Measurements from ENCODE around the gene SNRNP48. TPM values are rescaled to one million over a fixed set of nuclear protein-coding genes. Genes with fewer than 3 reads are reported as not detected.

SNRNP48 gene
- total and polyA plus RNA-seq, 10 of the 15 experiments (the other 5 are each of a cell fraction or from before 2014, with no cell fraction given), result 3.2 to 14.4 (median 8.9) TPM

DNA sequence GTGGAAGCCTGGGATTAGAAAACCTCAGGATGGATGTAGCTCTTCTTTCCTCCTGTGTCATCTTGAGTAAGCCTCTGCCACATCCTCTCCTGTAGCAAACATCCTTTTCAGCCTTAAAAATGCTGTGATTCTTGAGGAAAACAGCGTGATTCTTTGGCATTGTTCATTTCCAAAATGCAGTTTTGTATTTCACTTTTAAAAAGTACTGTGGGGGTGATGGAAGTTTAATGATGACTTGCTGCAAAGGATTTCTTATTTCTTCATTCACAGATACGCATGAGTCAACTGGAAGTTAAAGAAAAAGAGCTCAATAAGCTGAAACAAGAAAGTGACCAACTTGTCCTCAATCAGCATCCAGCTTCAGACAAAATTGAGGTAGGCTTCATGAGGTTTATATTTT, 23.9 kb upstream of the SNRNP48 start:
- CTCF ChIA-PET, result interaction anchor here (1.2 kb wide), 1 partner anchor 32 kb away, joined by 3 read pairs; no protein-coding TSS in a partner anchor

More for the DNA sequence above, 23.9 kb upstream of the SNRNP48 start:
- DNase-seq (ENCODE audit: low read depth, low spot score) (no peak), FAIRE-seq (no peak), ATAC-seq (no peak)
- H3K4me1 ChIP-seq (ENCODE audit: control insufficient read depth, insufficient read depth, low read length), result no peaks in the 10 kb centered on the region
- no peaks in the 10 kb centered on the region for H3K79me2 ChIP-seq (ENCODE audit: control insufficient read depth, insufficient read depth, low read length)
- SMC1A ChIA-PET (ENCODE audit: uncharacterized antibody, unreplicated experiment), result no interaction called here
- POLR2A ChIA-PET, result no interaction called here
- RAD21 ChIA-PET (ENCODE audit: unreplicated experiment), result no interaction called here
- intact Hi-C loops (cut with micrococcal nuclease; ENCODE audit: unreplicated experiment) (no loop called here), in situ Hi-C loops (cut with MboI) (no loop called here)
- H3K4me2 ChIP-seq (ENCODE audit: control insufficient read depth, insufficient read depth), result no peak overlapping the region
- no peaks in the 10 kb centered on the region for H3K9me3 ChIP-seq (replicated peaks; ENCODE audit: control insufficient read depth, insufficient read depth, low read length)
- no peaks in the 10 kb centered on the region for H4K20me1 ChIP-seq (ENCODE audit: control insufficient read depth, insufficient read depth)
- H2AFZ ChIP-seq (ENCODE audit: control insufficient read depth, low read depth, low read length), result no peak overlapping the region
- H3K9ac ChIP-seq (ENCODE audit: control insufficient read depth, insufficient read depth, low read length), result no peak overlapping the region
- 29% methylated on average over 2 of the region's 2 CpGs for WGBS (ENCODE audit: insufficient coverage, insufficient replicate concordance, low lambda C conversion rate, missing lambda C conversion rate)
- H3K27me3 ChIP-seq (replicated peaks in 1 of 2; ENCODE audit: control insufficient read depth in 2 of 2, insufficient read depth in 2 of 2, low read length in 1 of 2), result peaks cover 0 to 3% of the 10 kb centered on the region in 2 experiments; a peak in 2 of 4 replicates
- no TSS peak for BruUV-seq (replicated peaks)
- TF ChIP-seq HDGF (IDR thresholded peaks at IDR 0.05), result no peak
- TF ChIP-seq SMAD5 (IDR thresholded peaks at IDR 0.05; ENCODE audit: low read depth), result no peak
- no peak for TF ChIP-seq IRF4 (IDR thresholded peaks at IDR 0.05; ENCODE audit: low read depth, low read length)
- no peak for TF ChIP-seq KAT2A (conservative IDR thresholded peaks at IDR 0.05; ENCODE audit: control insufficient read depth, low read depth, low read length)
- TF ChIP-seq TBL1XR1 (IDR thresholded peaks at IDR 0.05; ENCODE audit: low read depth, low read length), result no peak
- no peak for TF ChIP-seq RAD21 (IDR thresholded peaks at IDR 0.05; ENCODE audit: insufficient read depth, low read depth, low read length)
- no peak for TF ChIP-seq ZNF207 (IDR thresholded peaks at IDR 0.05; ENCODE audit: borderline replicate concordance)
- TF ChIP-seq, protein P1, sequence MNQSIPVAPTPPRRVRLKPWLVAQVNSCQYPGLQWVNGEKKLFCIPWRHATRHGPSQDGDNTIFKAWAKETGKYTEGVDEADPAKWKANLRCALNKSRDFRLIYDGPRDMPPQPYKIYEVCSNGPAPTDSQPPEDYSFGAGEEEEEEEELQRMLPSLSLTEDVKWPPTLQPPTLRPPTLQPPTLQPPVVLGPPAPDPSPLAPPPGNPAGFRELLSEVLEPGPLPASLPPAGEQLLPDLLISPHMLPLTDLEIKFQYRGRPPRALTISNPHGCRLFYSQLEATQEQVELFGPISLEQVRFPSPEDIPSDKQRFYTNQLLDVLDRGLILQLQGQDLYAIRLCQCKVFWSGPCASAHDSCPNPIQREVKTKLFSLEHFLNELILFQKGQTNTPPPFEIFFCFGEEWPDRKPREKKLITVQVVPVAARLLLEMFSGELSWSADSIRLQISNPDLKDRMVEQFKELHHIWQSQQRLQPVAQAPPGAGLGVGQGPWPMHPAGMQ (IDR thresholded peaks at IDR 0.05; ENCODE audit: borderline replicate concordance), result no peak
- TF ChIP-seq, protein P2, sequence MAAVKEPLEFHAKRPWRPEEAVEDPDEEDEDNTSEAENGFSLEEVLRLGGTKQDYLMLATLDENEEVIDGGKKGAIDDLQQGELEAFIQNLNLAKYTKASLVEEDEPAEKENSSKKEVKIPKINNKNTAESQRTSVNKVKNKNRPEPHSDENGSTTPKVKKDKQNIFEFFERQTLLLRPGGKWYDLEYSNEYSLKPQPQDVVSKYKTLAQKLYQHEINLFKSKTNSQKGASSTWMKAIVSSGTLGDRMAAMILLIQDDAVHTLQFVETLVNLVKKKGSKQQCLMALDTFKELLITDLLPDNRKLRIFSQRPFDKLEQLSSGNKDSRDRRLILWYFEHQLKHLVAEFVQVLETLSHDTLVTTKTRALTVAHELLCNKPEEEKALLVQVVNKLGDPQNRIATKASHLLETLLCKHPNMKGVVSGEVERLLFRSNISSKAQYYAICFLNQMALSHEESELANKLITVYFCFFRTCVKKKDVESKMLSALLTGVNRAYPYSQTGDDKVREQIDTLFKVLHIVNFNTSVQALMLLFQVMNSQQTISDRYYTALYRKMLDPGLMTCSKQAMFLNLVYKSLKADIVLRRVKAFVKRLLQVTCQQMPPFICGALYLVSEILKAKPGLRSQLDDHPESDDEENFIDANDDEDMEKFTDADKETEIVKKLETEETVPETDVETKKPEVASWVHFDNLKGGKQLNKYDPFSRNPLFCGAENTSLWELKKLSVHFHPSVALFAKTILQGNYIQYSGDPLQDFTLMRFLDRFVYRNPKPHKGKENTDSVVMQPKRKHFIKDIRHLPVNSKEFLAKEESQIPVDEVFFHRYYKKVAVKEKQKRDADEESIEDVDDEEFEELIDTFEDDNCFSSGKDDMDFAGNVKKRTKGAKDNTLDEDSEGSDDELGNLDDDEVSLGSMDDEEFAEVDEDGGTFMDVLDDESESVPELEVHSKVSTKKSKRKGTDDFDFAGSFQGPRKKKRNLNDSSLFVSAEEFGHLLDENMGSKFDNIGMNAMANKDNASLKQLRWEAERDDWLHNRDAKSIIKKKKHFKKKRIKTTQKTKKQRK (IDR thresholded peaks at IDR 0.05; ENCODE audit: low read depth, low read length), result no peak
- no peak for TF ChIP-seq SREBF2 (IDR thresholded peaks at IDR 0.05; ENCODE audit: low read length)
- TF ChIP-seq SUZ12 (IDR thresholded peaks at IDR 0.05; ENCODE audit: unreplicated experiment), result no peak
- TF ChIP-seq HDAC6 (IDR thresholded peaks at IDR 0.05; ENCODE audit: unreplicated experiment), result no peak
- TF ChIP-seq IKZF2 (IDR thresholded peaks at IDR 0.05), result no peak
- TF ChIP-seq IKZF1 (conservative IDR thresholded peaks at IDR 0.05), result no peak
- no peak for TF ChIP-seq CBX5 (IDR thresholded peaks at IDR 0.05; ENCODE audit: low read depth)
- TF ChIP-seq, protein P3, sequence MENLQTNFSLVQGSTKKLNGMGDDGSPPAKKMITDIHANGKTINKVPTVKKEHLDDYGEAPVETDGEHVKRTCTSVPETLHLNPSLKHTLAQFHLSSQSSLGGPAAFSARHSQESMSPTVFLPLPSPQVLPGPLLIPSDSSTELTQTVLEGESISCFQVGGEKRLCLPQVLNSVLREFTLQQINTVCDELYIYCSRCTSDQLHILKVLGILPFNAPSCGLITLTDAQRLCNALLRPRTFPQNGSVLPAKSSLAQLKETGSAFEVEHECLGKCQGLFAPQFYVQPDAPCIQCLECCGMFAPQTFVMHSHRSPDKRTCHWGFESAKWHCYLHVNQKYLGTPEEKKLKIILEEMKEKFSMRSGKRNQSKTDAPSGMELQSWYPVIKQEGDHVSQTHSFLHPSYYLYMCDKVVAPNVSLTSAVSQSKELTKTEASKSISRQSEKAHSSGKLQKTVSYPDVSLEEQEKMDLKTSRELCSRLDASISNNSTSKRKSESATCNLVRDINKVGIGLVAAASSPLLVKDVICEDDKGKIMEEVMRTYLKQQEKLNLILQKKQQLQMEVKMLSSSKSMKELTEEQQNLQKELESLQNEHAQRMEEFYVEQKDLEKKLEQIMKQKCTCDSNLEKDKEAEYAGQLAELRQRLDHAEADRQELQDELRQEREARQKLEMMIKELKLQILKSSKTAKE (IDR thresholded peaks at IDR 0.05; ENCODE audit: low read depth, poor library complexity, severe bottlenecking), result no peak
- TF ChIP-seq NR2F1 (conservative IDR thresholded peaks at IDR 0.05), result no peak
- no peak for TF ChIP-seq WRNIP1 (IDR thresholded peaks at IDR 0.05; ENCODE audit: borderline replicate concordance, low read depth, low read length)
- no peak overlapping the region for H3K4me3 ChIP-seq
- no peak overlapping the region for H3K27ac ChIP-seq (ENCODE audit: control insufficient read depth, insufficient read depth)
- H3K36me3 ChIP-seq (ENCODE audit: control insufficient read depth in 2 of 2, insufficient read depth in 2 of 2, low read length in 1 of 2), result no peaks in the 10 kb centered on the region
